Activated T-cell treated with anti-CD3 and anti-CD28 coated beads, Interleukin-2, amount 50 U/mL, for 24 hours (primary cell): ENCODE measurements around the gene PADI2.

ENCODE experiments used
- DNase-seq: peaks from one replicate; pipeline ENCODE4 v3.0.0-alpha.2; 2020
- H3K27ac Mint-ChIP-seq: 2 replicates; pipeline ENCODE4 v1.8.0; 2020; ENCODE audit warnings: mild to moderate bottlenecking, mixed read lengths
- H3K27me3 Mint-ChIP-seq: 2 replicates; pipeline ENCODE4 v1.8.0; 2020; ENCODE audit warnings: mixed read lengths
- H3K36me3 Mint-ChIP-seq: 2 replicates; pipeline ENCODE4 v1.8.0; 2020; ENCODE audit warnings: low read depth, mixed read lengths
- H3K4me1 Mint-ChIP-seq: 2 replicates; pipeline ENCODE4 v1.8.0; 2020; ENCODE audit warnings: low read depth, mixed read lengths
- H3K4me3 Mint-ChIP-seq: 2 replicates; pipeline ENCODE4 v1.8.0; 2020; ENCODE audit warnings: mild to moderate bottlenecking, moderate library complexity, mixed read lengths
- H3K9me3 Mint-ChIP-seq: 2 replicates; pipeline ENCODE4 v1.8.0; 2020; ENCODE audit warnings: mixed read lengths

Gene PADI2

GRCh38 chr1:17149771-17150170 lies 30.5 kb upstream of the PADI2 start:
- peaks cover 67% of the 10 kb centered on the region for H3K27me3 Mint-ChIP-seq
- H3K4me3 Mint-ChIP-seq, result no peak overlapping the region
- H3K27ac Mint-ChIP-seq, result no peak overlapping the region
- no peaks in the 10 kb centered on the region for H3K4me1 Mint-ChIP-seq
- peaks cover 26% of the 10 kb centered on the region for H3K9me3 Mint-ChIP-seq
- DNase-seq, result no peak
- no peaks in the 10 kb centered on the region for H3K36me3 Mint-ChIP-seq

- Mint-ChIP-seq H3K9me3 (peaks cover 19% of the 10 kb centered on the region), H3K36me3 (no peaks in the 10 kb centered on the region), H3K4me3 (no peak overlapping the region), H3K4me1 (no peaks in the 10 kb centered on the region), H3K27ac (no peak overlapping the region), H3K27me3 (peaks cover 60% of the 10 kb centered on the region)
- DNase-seq, result no peak
Observed at GRCh38 chr1:17148950-17149608, 29.8 kb upstream of the PADI2 start.

- Mint-ChIP-seq H3K36me3 (no peaks in the 10 kb centered on the region), H3K4me1 (no peaks in the 10 kb centered on the region), H3K4me3 (no peak overlapping the region), H3K9me3 (no peaks in the 10 kb centered on the region), H3K27me3 (peaks cover 38% of the 10 kb centered on the region), H3K27ac (no peak overlapping the region)
- DNase-seq, result no peak
Observed at GRCh38 chr1:17145648-17146047, 26.4 kb upstream of the PADI2 start.

- peaks cover 26% of the 10 kb centered on the region for H3K27me3 Mint-ChIP-seq
- H3K4me3 Mint-ChIP-seq, result no peak overlapping the region
- H3K27ac Mint-ChIP-seq, result no peak overlapping the region
- H3K36me3 Mint-ChIP-seq, result no peaks in the 10 kb centered on the region
- no peak for DNase-seq
- peaks cover 2% of the 10 kb centered on the region for H3K4me1 Mint-ChIP-seq
- H3K9me3 Mint-ChIP-seq, result no peaks in the 10 kb centered on the region
Observed at GRCh38 chr1:17143760-17144159, 24.5 kb upstream of the PADI2 start.

- H3K4me3 Mint-ChIP-seq, result no peak overlapping the region
- H3K27me3 Mint-ChIP-seq, result peaks cover 22% of the 10 kb centered on the region
- H3K27ac Mint-ChIP-seq, result no peak overlapping the region
- no peak for DNase-seq
- no peaks in the 10 kb centered on the region for H3K36me3 Mint-ChIP-seq
- peaks cover 2% of the 10 kb centered on the region for H3K4me1 Mint-ChIP-seq
- H3K9me3 Mint-ChIP-seq, result no peaks in the 10 kb centered on the region
Observed at GRCh38 chr1:17141441-17142197, 22.4 kb upstream of the PADI2 start.

- Mint-ChIP-seq H3K4me3 (no peak overlapping the region), H3K4me1 (peaks cover 2% of the 10 kb centered on the region), H3K36me3 (no peaks in the 10 kb centered on the region), H3K27ac (no peak overlapping the region), H3K9me3 (no peaks in the 10 kb centered on the region), H3K27me3 (peaks cover 25% of the 10 kb centered on the region)
- DNase-seq, result no peak
Observed at GRCh38 chr1:17140279-17140678, 21.0 kb upstream of the PADI2 start.

- DNase-seq, result no peak
- H3K4me1 Mint-ChIP-seq, result peaks cover 2% of the 10 kb centered on the region
- H3K9me3 Mint-ChIP-seq, result no peaks in the 10 kb centered on the region
- no peak overlapping the region for H3K27ac Mint-ChIP-seq
- H3K36me3 Mint-ChIP-seq, result no peaks in the 10 kb centered on the region
- no peak overlapping the region for H3K4me3 Mint-ChIP-seq
- H3K27me3 Mint-ChIP-seq, result peaks cover 32% of the 10 kb centered on the region
Observed at GRCh38 chr1:17139637-17140036, 20.4 kb upstream of the PADI2 start.

GRCh38 chr1:17137441-17137840 lies 18.2 kb upstream of the PADI2 start:
- Mint-ChIP-seq H3K4me1 (peaks cover 2% of the 10 kb centered on the region), H3K9me3 (no peaks in the 10 kb centered on the region), H3K27ac (no peak overlapping the region), H3K4me3 (no peak overlapping the region), H3K27me3 (peaks cover 40% of the 10 kb centered on the region), H3K36me3 (no peaks in the 10 kb centered on the region)
- no peak for DNase-seq

- H3K27me3 Mint-ChIP-seq, result peaks cover 37% of the 10 kb centered on the region
- no peak overlapping the region for H3K27ac Mint-ChIP-seq
- peaks cover 2% of the 10 kb centered on the region for H3K4me1 Mint-ChIP-seq
- DNase-seq, result no peak
- H3K9me3 Mint-ChIP-seq, result no peaks in the 10 kb centered on the region
- no peaks in the 10 kb centered on the region for H3K36me3 Mint-ChIP-seq
- no peak overlapping the region for H3K4me3 Mint-ChIP-seq
Observed at GRCh38 chr1:17136936-17137335, 17.7 kb upstream of the PADI2 start.

GRCh38 chr1:17136145-17136544 lies 16.9 kb upstream of the PADI2 start:
- Mint-ChIP-seq H3K4me3 (no peak overlapping the region), H3K4me1 (peaks cover 2% of the 10 kb centered on the region), H3K27ac (no peak overlapping the region), H3K9me3 (no peaks in the 10 kb centered on the region), H3K27me3 (peaks cover 40% of the 10 kb centered on the region), H3K36me3 (no peaks in the 10 kb centered on the region)
- DNase-seq, result no peak

GRCh38 chr1:17135530-17135929 lies 16.3 kb upstream of the PADI2 start:
- DNase-seq, result no peak
- Mint-ChIP-seq H3K36me3 (no peaks in the 10 kb centered on the region), H3K4me1 (peaks cover 2% of the 10 kb centered on the region), H3K9me3 (no peaks in the 10 kb centered on the region), H3K4me3 (no peak overlapping the region), H3K27ac (no peak overlapping the region), H3K27me3 (peaks cover 40% of the 10 kb centered on the region)

- H3K27ac Mint-ChIP-seq, result no peak overlapping the region
- H3K4me1 Mint-ChIP-seq, result peaks cover 2% of the 10 kb centered on the region
- H3K27me3 Mint-ChIP-seq, result peaks cover 40% of the 10 kb centered on the region
- no peaks in the 10 kb centered on the region for H3K9me3 Mint-ChIP-seq
- no peak overlapping the region for H3K4me3 Mint-ChIP-seq
- H3K36me3 Mint-ChIP-seq, result no peaks in the 10 kb centered on the region
- DNase-seq, result no peak
Observed at GRCh38 chr1:17134724-17135123, 15.5 kb upstream of the PADI2 start.

GRCh38 chr1:17134034-17134433 lies 14.8 kb upstream of the PADI2 start:
- Mint-ChIP-seq H3K36me3 (no peaks in the 10 kb centered on the region), H3K27ac (no peak overlapping the region), H3K4me3 (no peak overlapping the region), H3K27me3 (peaks cover 40% of the 10 kb centered on the region), H3K9me3 (no peaks in the 10 kb centered on the region), H3K4me1 (no peaks in the 10 kb centered on the region)
- no peak for DNase-seq

- no peak overlapping the region for H3K27ac Mint-ChIP-seq
- H3K36me3 Mint-ChIP-seq, result no peaks in the 10 kb centered on the region
- H3K27me3 Mint-ChIP-seq, result peaks cover 27% of the 10 kb centered on the region
- H3K4me3 Mint-ChIP-seq, result no peak overlapping the region
- DNase-seq, result no peak
- peaks cover 4% of the 10 kb centered on the region for H3K4me1 Mint-ChIP-seq
- no peaks in the 10 kb centered on the region for H3K9me3 Mint-ChIP-seq
Observed at GRCh38 chr1:17130138-17130635, 10.9 kb upstream of the PADI2 start.

GRCh38 chr1:17128361-17128760 lies 9.1 kb upstream of the PADI2 start:
- H3K36me3 Mint-ChIP-seq, result no peaks in the 10 kb centered on the region
- H3K4me1 Mint-ChIP-seq, result peaks cover 4% of the 10 kb centered on the region
- H3K27me3 Mint-ChIP-seq, result peaks cover 26% of the 10 kb centered on the region
- no peak overlapping the region for H3K4me3 Mint-ChIP-seq
- no peak overlapping the region for H3K27ac Mint-ChIP-seq
- no peaks in the 10 kb centered on the region for H3K9me3 Mint-ChIP-seq
- no peak for DNase-seq
